ENCODE measurements around the gene CHMP6. TPM values are rescaled to one million over a fixed set of nuclear protein-coding genes. Genes with fewer than 3 reads are reported as not detected.

Gene CHMP6
- polyA plus RNA-seq, 3 donors: 20.3 to 44.8 (median 44.1) TPM

DNA sequence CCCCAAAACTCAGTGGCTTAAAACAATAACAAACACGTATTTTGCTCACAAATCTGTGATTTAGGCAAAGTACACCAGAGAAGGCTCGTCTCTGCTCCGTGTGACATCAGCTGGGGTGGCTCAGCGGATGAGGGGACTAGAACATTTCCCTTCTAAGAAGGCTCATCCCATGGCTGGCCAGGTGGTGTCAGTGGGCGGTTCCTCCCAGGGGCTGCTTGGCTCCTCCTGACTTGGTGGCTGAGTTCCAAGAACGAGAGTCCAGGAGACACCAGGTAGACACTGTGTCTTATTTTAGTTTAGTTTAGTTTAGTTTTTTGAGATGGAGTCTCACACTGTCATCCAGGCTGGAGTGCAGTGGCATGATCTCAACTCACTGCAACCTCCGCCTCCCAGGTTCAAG is 5.6 kb upstream of the CHMP6 start:
- H4K20me1 ChIP-seq (ENCODE audit: insufficient read depth, low read length): no peaks in the 10 kb centered on the region
- TF ChIP-seq, protein P1, sequence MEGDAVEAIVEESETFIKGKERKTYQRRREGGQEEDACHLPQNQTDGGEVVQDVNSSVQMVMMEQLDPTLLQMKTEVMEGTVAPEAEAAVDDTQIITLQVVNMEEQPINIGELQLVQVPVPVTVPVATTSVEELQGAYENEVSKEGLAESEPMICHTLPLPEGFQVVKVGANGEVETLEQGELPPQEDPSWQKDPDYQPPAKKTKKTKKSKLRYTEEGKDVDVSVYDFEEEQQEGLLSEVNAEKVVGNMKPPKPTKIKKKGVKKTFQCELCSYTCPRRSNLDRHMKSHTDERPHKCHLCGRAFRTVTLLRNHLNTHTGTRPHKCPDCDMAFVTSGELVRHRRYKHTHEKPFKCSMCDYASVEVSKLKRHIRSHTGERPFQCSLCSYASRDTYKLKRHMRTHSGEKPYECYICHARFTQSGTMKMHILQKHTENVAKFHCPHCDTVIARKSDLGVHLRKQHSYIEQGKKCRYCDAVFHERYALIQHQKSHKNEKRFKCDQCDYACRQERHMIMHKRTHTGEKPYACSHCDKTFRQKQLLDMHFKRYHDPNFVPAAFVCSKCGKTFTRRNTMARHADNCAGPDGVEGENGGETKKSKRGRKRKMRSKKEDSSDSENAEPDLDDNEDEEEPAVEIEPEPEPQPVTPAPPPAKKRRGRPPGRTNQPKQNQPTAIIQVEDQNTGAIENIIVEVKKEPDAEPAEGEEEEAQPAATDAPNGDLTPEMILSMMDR (IDR thresholded peaks at IDR 0.05): no peak
- H3K79me2 ChIP-seq (ENCODE audit: insufficient read depth, low read length): no peaks in the 10 kb centered on the region
- no peaks in the 10 kb centered on the region for H3K36me3 ChIP-seq (replicated peaks in 1 of 2; ENCODE audit: control insufficient read depth in 1 of 2, insufficient read depth in 2 of 2, low read length in 2 of 2)
- no peaks in the 10 kb centered on the region for H3K9me3 ChIP-seq (replicated peaks in 1 of 2; ENCODE audit: control insufficient read depth in 1 of 2, insufficient read depth in 1 of 2, low read length in 2 of 2)
- Mint-ChIP-seq H3K27ac (no peak overlapping the region), H3K27me3 (ENCODE audit: low read depth in 3 of 3) (peaks cover 15 to 35% (median 22%) of the 10 kb centered on the region in 3 donors), H3K9me3 (peaks cover 0 to 2% (median 0%) of the 10 kb centered on the region in 7 donors), H3K36me3 (no peaks in the 10 kb centered on the region), H3K4me1 (peaks cover 30% of the 10 kb centered on the region), H3K4me3 (no peak overlapping the region)
- peaks cover 0 to 8% of the 10 kb centered on the region in 2 donors for H3K27me3 ChIP-seq (ENCODE audit: control insufficient read depth in 2 of 2, insufficient read depth in 2 of 2, low read length in 2 of 2)
- intact Hi-C loops (cut with micrococcal nuclease): loop anchor here in 1 of 2 donors (10.0 kb wide), 1 partner anchor 121 kb away; no protein-coding TSS in a partner anchor
- H3K9ac ChIP-seq (ENCODE audit: insufficient read depth, low read length, poor library complexity, severe bottlenecking): no peak overlapping the region
- no peak overlapping the region for H3K4me2 ChIP-seq (replicated peaks; ENCODE audit: extremely low read depth, low read length, poor library complexity, severe bottlenecking)
- WGBS (ENCODE audit: insufficient coverage): 91% methylated on average over 6 of the region's 7 CpGs
- DNase-seq: no peak
- peaks cover 29 to 32% of the 10 kb centered on the region in 2 donors for H3K4me1 ChIP-seq (ENCODE audit: control insufficient read depth in 1 of 2, insufficient read depth in 2 of 2, low read length in 2 of 2)
- no peak overlapping the region for H2AFZ ChIP-seq (ENCODE audit: insufficient read depth, low read depth, low read length, poor library complexity, severe bottlenecking)
- H3K27ac ChIP-seq (ENCODE audit: low read depth in 1 of 2, low read length in 2 of 2): no peak overlapping the region
- no peak overlapping the region for H3K4me3 ChIP-seq (replicated peaks in 1 of 3; ENCODE audit: low read depth in 2 of 3, low read length in 3 of 3)

DNA sequence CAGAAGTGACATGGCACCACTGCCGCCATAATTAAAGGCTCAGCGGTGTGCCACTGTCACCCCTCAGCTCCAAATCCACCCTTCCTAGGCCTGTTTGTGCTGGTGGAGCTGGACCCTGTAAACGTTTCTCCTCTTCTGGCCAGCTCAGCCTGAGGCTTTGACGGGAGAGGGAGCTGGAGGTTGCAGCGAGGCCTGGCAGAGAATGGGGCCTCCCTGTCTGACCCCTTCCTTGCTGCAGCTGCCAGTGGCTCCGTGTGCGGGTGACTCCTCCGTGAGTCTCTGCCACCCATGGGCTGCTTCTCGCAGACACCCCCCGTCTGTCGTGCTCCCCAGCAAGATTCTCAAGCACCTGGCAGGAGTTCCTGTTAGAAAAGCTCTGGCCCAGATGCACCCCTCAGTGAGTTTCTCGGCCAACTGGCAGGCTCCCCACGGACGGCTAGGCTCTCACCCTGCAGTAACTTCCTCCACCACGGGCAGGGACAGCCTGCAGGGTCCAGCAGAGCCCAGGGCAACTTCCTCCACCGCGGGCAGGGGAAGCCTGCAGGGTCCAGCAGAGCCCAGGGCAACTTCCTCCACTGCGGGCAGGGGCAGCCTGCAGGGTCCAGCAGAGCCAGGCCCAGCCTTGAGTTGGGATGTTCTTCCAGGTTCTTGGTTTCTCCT is 4.7 kb upstream of the CHMP6 start:
- H3K27ac ChIP-seq (ENCODE audit: low read depth in 1 of 2, low read length in 2 of 2): peak overlapping the region; percentile 32 to 59
- peaks cover 0 to 6% of the 10 kb centered on the region in 2 donors for H3K27me3 ChIP-seq (ENCODE audit: control insufficient read depth in 2 of 2, insufficient read depth in 2 of 2, low read length in 2 of 2)
- WGBS (ENCODE audit: insufficient coverage): 4% methylated on average over 15 of the region's 18 CpGs
- peak overlapping the region; percentile 15 for H3K9ac ChIP-seq (ENCODE audit: insufficient read depth, low read length, poor library complexity, severe bottlenecking)
- H3K36me3 Mint-ChIP-seq: no peaks in the 10 kb centered on the region
- peak overlapping the region; percentile 45 to 83 for H3K4me3 Mint-ChIP-seq
- H3K27ac Mint-ChIP-seq: peak overlapping the region in 6 of 7 donors; percentile 35 to 87 (median 68)
- no peaks in the 10 kb centered on the region for H4K20me1 ChIP-seq (ENCODE audit: insufficient read depth, low read length)
- H3K4me1 Mint-ChIP-seq: peaks cover 30% of the 10 kb centered on the region
- H3K4me1 ChIP-seq (ENCODE audit: control insufficient read depth in 1 of 2, insufficient read depth in 2 of 2, low read length in 2 of 2): peaks cover 32 to 34% of the 10 kb centered on the region in 2 donors
- no peaks in the 10 kb centered on the region for H3K36me3 ChIP-seq (replicated peaks in 1 of 2; ENCODE audit: control insufficient read depth in 1 of 2, insufficient read depth in 2 of 2, low read length in 2 of 2)
- H3K79me2 ChIP-seq (ENCODE audit: insufficient read depth, low read length): no peaks in the 10 kb centered on the region
- H2AFZ ChIP-seq (ENCODE audit: insufficient read depth, low read depth, low read length, poor library complexity, severe bottlenecking): peak overlapping the region; percentile 88
- peak; percentile 64 to 81 (median 69) for DNase-seq
- H3K9me3 Mint-ChIP-seq: peaks cover 0 to 2% (median 0%) of the 10 kb centered on the region in 7 donors
- H3K9me3 ChIP-seq (replicated peaks in 1 of 2; ENCODE audit: control insufficient read depth in 1 of 2, insufficient read depth in 1 of 2, low read length in 2 of 2): no peaks in the 10 kb centered on the region
- H3K4me3 ChIP-seq (replicated peaks in 1 of 3; ENCODE audit: low read depth in 2 of 3, low read length in 3 of 3): peak overlapping the region in 1 of 3 experiments; percentile 44
- intact Hi-C loops (cut with micrococcal nuclease): loop anchor here in 1 of 2 donors (10.0 kb wide), 1 partner anchor 122 kb away; no protein-coding TSS in a partner anchor
- peak overlapping the region; percentile 50 for H3K4me2 ChIP-seq (replicated peaks; ENCODE audit: extremely low read depth, low read length, poor library complexity, severe bottlenecking)
- TF ChIP-seq, protein P1 (IDR thresholded peaks at IDR 0.05): no peak
- peaks cover 15 to 30% (median 21%) of the 10 kb centered on the region in 3 donors for H3K27me3 Mint-ChIP-seq (ENCODE audit: low read depth in 3 of 3)

Measured in CD14-positive monocyte (primary cell).